ENCODE data around the gene PRC1. TPM values are rescaled to one million over a fixed set of nuclear protein-coding genes. Genes with fewer than 3 reads are reported as not detected.

PRC1 gene
- total and polyA plus RNA-seq, 2 experiments from 2014 or later = 20.1 to 209 TPM

DNA sequence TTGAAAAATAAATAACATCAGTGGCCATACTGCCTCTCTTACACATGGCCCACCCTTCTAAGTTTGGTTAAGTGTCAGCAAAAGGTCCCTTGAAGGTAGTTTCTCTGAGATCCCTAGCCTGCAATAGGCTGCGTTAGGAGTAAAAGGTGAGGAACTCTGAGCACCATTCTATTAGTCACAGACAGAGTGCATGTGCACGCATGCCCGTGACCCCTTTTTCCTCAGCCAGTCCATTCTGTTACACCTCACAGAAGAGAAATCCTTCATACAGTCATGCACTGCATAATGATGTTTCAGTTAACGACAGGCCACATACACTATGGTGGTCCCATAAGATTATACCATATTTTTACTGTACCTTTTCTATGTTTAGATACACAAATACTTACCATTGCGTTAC is 27.1 kb downstream of the PRC1 start:
- DNase-seq (ENCODE audit: low read depth in 1 of 2, low spot score in 1 of 2) = no peak
- Histone ChIP-seq H3K27me3 (no peaks in the 10 kb centered on the region), H3K36me3 (peaks cover 43% of the 10 kb centered on the region), H3K4me3 (no peak overlapping the region), H3K4me1 (ENCODE audit: low read depth) (no peaks in the 10 kb centered on the region), H3K27ac (no peak overlapping the region), H3K9me3 (ENCODE audit: low read depth) (no peaks in the 10 kb centered on the region)
- TF ChIP-seq, protein P1, sequence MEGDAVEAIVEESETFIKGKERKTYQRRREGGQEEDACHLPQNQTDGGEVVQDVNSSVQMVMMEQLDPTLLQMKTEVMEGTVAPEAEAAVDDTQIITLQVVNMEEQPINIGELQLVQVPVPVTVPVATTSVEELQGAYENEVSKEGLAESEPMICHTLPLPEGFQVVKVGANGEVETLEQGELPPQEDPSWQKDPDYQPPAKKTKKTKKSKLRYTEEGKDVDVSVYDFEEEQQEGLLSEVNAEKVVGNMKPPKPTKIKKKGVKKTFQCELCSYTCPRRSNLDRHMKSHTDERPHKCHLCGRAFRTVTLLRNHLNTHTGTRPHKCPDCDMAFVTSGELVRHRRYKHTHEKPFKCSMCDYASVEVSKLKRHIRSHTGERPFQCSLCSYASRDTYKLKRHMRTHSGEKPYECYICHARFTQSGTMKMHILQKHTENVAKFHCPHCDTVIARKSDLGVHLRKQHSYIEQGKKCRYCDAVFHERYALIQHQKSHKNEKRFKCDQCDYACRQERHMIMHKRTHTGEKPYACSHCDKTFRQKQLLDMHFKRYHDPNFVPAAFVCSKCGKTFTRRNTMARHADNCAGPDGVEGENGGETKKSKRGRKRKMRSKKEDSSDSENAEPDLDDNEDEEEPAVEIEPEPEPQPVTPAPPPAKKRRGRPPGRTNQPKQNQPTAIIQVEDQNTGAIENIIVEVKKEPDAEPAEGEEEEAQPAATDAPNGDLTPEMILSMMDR (IDR thresholded peaks at IDR 0.05; ENCODE audit: low read depth, low read length) = no peak

DNA sequence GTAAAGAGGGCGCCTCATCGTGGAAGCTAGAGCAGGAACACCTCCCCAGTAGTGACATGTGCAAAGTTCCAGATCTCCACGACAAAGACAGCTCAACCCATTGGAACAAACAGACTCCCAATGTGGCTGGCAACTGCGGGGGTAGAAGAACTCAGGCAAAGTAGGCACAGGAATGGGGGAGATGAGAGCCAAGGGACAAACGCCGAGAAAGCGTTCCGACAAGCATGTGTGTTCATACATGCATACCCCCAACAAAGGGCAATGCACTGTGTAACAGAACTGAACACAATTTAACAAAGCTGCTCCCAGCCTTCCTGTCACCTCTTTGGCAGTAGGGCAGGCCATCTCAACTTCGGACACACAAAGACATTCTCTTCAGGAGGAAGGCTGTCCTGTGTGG is 28.1 kb downstream of the PRC1 start:
- Histone ChIP-seq H3K27me3 (no peaks in the 10 kb centered on the region), H3K4me3 (no peak overlapping the region), H3K27ac (no peak overlapping the region), H3K9me3 (ENCODE audit: low read depth) (no peaks in the 10 kb centered on the region), H3K36me3 (peaks cover 47% of the 10 kb centered on the region), H3K4me1 (ENCODE audit: low read depth) (no peaks in the 10 kb centered on the region)
- DNase-seq (ENCODE audit: low read depth in 1 of 2, low spot score in 1 of 2) = no peak
- TF ChIP-seq, protein P1 (IDR thresholded peaks at IDR 0.05; ENCODE audit: low read depth, low read length) = no peak

DNA sequence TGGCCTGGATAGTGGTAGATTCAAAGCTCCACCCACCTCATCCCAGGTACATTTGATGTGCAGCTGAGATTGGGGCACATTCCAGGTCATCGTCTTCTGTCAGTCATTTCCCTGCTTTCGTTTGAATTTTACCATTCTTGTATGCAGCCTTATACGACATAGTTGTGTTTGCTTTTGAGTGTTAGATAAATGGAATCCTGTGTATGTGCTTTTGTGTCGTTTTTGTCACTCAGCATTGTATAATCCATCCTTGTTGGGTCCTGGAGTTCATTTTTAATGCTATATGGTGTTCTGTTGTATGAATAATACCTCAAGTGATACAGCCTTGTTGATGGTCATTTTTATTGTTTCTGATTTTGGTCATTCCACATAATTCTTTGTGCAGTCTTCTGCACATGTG is 32.3 kb downstream of the PRC1 start:
- H3K4me1 ChIP-seq (ENCODE audit: low read depth) = no peaks in the 10 kb centered on the region
- no peaks in the 10 kb centered on the region for H3K27me3 ChIP-seq
- no peak for DNase-seq (ENCODE audit: low read depth in 1 of 2, low spot score in 1 of 2)
- H3K36me3 ChIP-seq = peaks cover 20% of the 10 kb centered on the region
- no peaks in the 10 kb centered on the region for H3K9me3 ChIP-seq (ENCODE audit: low read depth)
- TF ChIP-seq, protein P1 (IDR thresholded peaks at IDR 0.05; ENCODE audit: low read depth, low read length) = no peak
- H3K27ac ChIP-seq = no peak overlapping the region
- H3K4me3 ChIP-seq = no peak overlapping the region

DNA sequence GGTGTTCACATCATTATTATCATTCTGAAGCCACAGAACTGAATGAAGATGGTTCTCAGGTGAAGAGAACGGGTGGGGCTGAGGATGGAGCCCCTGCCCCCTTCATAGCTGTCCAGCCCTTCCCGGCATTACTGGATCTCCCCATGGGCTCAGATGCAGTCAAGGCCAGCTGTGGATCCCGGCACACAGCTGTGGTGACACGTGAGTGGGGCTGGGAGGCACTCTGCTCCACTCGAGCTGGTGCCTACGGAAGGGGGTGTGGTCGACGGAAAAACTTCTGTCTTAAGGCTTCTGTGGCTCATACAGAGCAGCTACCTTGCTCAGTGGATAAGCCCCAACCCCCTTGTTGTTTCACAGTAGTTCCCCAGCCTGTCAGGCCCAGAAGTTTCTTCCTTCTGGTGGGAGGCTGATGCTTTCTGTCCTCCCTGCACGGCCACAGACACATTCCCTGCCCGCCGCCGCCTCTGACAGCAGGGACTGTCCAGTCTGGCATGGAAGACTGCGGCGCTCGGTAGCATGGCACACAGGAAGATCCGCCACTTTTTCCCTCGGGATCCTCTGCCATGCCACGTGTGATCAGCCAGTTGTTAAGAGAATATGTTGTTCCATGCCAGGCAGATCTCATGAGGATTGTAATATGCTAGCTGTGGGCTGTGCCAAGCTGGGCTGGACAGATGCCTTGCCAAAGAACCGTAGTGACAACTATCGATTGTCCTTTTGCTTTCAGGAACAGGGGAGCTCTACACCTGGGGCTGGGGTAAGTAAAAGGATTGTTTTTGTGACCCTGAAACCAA is 33.8 kb downstream of the PRC1 start:
- peaks cover 8% of the 10 kb centered on the region for H3K4me1 ChIP-seq (ENCODE audit: low read depth)
- H3K4me3 ChIP-seq = no peak overlapping the region
- TF ChIP-seq, protein P1 (IDR thresholded peaks at IDR 0.05; ENCODE audit: low read depth, low read length) = no peak
- no peak for DNase-seq (ENCODE audit: low read depth in 1 of 2, low spot score in 1 of 2)
- no peaks in the 10 kb centered on the region for H3K9me3 ChIP-seq (ENCODE audit: low read depth)
- no peaks in the 10 kb centered on the region for H3K27me3 ChIP-seq
- peaks cover 10% of the 10 kb centered on the region for H3K36me3 ChIP-seq
- no peak overlapping the region for H3K27ac ChIP-seq

DNA sequence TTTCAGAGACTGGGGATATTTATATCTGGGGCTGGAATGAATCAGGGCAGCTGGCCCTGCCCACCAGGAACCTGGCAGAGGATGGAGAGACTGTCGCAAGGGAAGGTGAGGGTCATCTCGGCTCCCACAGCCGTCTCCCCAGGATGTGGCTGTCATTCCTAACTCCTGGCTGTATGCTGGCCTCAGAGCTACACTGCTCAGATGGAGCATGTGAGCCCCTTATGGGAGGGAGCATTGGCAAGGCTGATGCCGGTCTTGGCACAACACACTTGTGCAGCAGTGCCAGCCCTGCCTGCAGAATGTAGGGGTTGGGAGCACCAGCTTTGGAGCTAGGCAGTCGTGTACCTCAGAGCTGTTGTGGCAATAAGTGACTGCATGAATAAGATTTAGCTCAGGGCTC is 34.4 kb downstream of the PRC1 start:
- Histone ChIP-seq H3K4me3 (no peak overlapping the region), H3K4me1 (ENCODE audit: low read depth) (peaks cover 9% of the 10 kb centered on the region), H3K36me3 (peaks cover 10% of the 10 kb centered on the region), H3K9me3 (ENCODE audit: low read depth) (no peaks in the 10 kb centered on the region), H3K27me3 (no peaks in the 10 kb centered on the region), H3K27ac (no peak overlapping the region)
- no peak for DNase-seq (ENCODE audit: low read depth in 1 of 2, low spot score in 1 of 2)
- TF ChIP-seq, protein P1 (IDR thresholded peaks at IDR 0.05; ENCODE audit: low read depth, low read length) = no peak

All from cardiac muscle cell (in vitro differentiated cells and primary cell).